ENCODE results near the gene PDE8A.

PDE8A gene, protein sequence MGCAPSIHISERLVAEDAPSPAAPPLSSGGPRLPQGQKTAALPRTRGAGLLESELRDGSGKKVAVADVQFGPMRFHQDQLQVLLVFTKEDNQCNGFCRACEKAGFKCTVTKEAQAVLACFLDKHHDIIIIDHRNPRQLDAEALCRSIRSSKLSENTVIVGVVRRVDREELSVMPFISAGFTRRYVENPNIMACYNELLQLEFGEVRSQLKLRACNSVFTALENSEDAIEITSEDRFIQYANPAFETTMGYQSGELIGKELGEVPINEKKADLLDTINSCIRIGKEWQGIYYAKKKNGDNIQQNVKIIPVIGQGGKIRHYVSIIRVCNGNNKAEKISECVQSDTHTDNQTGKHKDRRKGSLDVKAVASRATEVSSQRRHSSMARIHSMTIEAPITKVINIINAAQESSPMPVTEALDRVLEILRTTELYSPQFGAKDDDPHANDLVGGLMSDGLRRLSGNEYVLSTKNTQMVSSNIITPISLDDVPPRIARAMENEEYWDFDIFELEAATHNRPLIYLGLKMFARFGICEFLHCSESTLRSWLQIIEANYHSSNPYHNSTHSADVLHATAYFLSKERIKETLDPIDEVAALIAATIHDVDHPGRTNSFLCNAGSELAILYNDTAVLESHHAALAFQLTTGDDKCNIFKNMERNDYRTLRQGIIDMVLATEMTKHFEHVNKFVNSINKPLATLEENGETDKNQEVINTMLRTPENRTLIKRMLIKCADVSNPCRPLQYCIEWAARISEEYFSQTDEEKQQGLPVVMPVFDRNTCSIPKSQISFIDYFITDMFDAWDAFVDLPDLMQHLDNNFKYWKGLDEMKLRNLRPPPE

DNA sequence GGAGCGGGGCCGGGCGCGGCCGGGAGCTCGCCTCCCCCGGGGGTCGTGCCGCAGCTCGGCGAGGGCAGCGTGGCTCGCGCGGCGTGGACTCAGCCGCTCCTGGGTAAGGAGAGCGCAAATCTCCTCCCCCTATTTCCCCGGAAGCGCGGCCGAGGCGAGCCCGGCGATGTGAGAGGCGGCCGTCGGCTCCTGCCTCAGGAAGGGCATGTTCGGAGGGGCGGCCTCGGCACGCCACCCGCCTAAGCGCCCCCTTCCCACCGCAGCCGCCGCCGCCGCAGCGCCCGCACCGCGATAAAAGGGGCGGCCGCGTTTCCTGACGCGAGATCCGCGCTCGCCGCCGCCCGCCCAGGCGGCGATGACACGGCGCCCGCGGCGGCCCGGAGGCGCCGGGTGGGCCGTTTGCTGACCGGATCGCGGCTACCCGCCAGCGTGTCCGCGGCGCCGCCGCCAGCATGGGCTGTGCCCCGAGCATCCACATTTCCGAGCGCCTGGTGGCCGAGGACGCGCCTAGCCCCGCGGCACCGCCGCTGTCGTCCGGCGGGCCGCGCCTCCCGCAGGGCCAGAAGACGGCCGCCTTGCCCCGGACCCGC lies at the start of gene PDE8A:
Gene PDE8A, plus strand, starts transcription at position 146 of the 590 bp plus-strand sequence. Its CDS starts 307 bp downstream, at position 453.
- DNase-seq, result peak; percentile 44

GRCh38 chr15:84934942-84935729 lies 46.5 kb upstream of the PDE8A start:
- DNase-seq, result no peak

DNA sequence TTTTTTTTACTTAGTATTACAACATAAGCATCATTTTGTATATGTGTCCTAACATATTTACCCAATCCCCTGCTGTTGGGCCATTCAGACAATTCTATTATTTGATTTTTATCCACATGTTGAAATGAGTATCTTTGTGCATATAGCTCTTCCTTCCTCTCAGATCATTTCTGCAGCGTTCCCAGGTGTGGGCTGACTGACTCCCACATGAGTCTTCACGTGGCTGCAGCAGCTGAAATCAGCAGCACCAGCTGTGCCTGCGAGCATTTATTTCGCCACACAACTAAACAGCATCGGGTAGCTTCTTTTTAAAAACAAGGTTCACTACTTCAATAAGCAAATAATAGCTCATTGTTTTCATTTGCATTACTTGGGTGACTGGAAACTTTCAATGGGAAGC lies 44.5 kb upstream of the PDE8A start:
- DNase-seq, result no peak

DNA sequence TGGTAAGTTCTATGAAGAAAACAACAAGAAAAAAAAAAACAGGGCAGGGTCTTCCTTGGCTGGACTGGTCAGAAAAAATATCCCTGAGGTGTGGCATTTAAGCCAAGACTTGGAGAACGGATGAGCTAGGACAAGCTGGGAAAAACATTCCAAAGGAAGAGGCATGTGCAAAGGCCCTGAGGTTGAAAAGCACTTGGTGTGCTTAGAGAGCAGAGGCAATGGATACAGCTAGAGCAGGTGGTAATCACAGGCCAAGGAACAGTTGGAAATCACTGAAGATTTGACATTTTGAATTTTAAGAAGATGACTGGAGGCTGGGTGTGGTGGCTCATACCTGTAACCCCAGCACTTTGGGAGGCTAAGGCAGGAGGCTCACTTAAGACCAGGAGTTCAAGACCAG lies 42.9 kb upstream of the PDE8A start:
- DNase-seq, result no peak

DNA sequence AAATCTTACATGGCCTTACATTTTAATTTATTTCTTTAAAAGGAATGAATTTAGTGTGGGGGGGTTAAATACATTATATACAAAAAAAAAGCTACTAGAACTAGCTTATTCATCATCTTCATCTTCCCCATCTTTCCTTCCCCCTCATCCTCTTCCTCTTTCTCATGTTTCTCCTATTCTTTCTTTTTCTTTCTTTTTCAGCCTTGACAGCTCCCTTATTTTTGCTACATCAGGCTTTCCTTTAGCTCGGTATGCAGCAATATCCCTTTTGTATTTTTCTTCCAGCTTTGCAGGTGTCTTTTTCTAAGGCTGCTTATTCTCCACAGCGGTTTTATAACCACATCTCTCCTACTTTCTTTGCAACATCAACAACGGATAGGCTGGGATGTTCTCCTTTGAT lies 41.3 kb upstream of the PDE8A start:
- no peak for DNase-seq

DNA sequence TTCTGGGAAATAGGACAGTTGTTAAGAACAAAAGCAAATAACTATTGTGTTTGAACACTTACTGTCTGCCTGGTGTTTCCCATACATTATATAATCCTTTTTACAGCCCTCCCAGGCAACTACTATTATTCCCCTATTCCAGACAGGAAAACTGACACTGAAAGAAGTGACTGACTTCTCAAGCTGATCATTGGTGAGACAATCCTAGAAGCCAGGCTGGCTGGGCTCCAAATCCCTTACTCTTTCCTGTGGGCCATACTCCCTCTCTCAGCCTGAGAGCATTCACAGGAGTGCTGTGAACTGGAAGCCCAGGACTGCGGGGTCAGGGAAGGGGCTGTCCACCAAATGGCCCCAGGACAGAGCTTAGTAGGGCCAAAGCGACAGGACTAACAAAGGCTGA lies 39.2 kb upstream of the PDE8A start:
- no peak for DNase-seq

DNA sequence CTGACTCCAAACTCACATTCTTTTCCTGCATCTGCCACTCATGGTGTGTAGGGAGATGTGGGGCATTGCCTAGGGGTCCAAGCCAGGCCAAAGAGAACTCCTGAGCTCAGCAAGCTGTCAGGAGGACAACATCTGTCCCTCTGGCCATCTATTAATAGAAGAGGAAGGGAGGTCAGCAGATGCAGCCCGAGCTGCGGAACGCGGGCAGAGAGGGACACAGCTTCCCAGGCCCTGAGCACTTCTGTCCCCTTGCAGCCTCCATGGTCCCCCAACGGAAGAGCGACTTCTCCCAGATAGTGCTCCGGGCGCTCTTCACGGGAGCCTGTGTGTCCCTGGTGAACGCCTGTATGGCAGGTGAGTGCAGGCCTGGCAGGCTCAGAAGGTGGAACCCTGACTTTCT lies 37.3 kb upstream of the PDE8A start:
- DNase-seq, result no peak

DNA sequence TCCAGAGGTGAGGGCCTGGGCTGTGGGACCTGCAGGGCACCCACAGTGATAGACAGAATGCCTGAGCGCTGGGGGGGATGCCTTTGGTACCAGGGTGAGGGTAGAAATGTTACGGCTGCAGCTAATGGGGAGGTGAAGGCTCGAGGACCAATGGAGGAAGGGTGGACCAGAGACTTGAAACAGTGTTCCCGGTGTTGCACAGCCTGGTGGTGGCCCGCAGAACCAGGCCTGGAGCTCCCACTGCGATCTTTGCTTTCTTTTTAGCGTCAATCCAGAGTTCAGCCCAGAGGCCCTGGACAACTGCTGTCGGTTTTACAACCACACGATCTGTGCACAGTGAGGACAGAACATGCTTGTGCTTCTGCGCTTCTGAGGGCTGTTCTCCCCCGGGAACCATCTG lies 36.8 kb upstream of the PDE8A start:
- DNase-seq, result no peak

DNA sequence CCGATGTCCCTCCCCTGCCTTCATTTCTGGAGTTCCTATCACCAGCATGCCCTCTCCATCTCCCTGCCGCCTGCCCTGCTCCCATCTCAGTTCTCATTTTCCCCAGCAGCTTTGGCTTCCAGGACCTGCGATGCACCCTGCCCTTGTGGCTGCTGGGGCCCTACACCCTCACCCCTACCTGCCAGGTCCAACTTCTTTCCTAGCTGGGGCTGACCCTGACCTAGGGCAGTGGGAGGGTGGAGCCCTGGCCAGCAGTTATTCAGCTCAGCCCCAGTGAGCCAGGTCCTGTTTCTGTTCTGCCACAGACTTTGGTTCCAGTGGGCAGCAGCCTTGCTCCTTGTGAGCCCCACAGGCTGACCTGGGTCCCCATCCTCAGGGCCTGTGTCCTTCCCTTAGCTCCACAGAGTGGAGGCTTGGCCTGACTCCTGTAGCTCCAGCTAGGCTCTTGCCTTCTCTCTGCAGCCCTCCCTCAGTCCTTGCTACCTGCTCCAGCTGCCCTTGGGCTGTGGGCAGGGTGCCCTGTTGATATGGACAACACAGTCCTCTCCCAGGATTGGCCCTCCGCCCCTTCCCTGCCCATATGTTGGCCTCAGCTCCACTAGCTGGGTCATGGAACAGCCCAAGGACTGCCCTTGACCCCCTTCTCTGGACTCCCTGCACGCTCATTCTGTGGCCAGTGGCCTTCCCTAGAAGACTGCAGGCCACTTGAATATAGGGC lies 34.7 kb upstream of the PDE8A start:
- no peak for DNase-seq

GRCh38 chr15:84947947-84948830 lies 33.5 kb upstream of the PDE8A start:
- no peak for DNase-seq

DNA sequence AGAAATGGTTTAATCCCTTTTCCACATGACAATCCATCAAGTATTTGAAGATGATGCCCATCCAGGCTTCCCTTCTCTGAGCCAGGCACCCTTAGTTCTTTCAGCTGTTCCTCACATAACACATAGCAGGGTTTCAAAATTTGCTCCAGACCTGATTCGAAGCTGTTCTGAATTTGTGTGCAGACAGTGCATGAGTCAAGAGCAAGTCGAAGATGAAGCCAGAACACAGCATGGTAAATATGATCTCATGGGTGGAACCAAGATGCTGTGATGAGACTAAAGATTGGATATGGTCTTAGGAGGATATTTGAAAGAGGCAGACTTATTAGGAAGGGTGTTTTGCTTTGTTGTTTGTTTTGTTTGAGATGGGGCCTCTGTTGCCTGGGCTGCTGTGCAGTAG lies 32.6 kb upstream of the PDE8A start:
- DNase-seq, result no peak

- DNase-seq, result no peak
These were observed 31.6 kb upstream of the PDE8A start for GRCh38 chr15:84949845-84950569.

DNA sequence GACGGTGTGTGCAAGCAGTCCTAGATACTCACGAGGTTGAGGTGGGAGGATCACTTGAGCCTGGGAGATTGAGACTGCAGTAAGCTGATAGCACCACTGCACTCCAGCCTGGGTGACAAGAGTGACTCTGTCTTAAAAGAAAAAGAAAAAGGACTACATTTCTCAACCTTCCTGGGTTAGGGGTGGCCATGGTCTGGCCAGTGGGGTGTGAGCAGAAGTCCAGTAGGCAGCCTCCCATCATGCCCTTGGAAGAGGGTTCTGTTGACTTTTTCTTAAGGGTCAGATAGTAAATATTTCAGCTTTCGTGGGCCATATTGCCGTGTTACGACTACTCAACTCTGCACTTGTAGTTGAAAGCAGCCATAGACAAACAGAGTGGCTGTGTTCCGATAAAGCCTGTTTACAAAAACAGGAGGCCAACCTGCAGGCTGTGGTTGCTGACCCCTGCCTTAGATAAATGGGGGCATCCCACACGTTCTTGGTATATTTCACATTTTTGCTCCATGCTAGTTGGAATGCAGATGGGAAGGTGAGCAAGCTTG lies 31.0 kb upstream of the PDE8A start:
- no peak for DNase-seq

- no peak for DNase-seq
These were observed 29.9 kb upstream of the PDE8A start for GRCh38 chr15:84951736-84952135.

DNA sequence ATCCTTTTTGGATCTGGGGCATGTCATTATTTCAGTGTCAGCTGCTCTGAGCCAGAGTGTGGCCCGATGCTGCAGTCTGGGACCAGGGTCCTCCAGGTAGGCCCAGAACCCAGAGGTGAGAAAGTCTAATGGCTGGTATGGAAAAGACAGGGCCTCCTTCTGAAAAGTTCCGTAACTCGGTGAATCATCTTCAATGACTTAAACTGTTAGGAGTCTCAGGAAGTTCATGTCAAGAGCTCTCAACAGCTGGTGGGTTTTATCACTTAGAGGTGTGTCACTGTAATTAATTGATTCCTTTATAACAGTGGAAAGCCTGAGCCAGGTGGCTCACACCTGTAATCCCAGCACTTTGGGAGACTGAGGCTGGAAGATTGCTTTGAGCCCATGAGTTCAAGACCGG lies 28.5 kb upstream of the PDE8A start:
- no peak for DNase-seq

GRCh38 chr15:84953726-84954125 lies 27.9 kb upstream of the PDE8A start:
- DNase-seq, result no peak

GRCh38 chr15:84955089-84955848 lies 26.4 kb upstream of the PDE8A start:
- DNase-seq, result peak; percentile 6

GRCh38 chr15:84956199-84956598 lies 25.5 kb upstream of the PDE8A start:
- no peak for DNase-seq

DNA sequence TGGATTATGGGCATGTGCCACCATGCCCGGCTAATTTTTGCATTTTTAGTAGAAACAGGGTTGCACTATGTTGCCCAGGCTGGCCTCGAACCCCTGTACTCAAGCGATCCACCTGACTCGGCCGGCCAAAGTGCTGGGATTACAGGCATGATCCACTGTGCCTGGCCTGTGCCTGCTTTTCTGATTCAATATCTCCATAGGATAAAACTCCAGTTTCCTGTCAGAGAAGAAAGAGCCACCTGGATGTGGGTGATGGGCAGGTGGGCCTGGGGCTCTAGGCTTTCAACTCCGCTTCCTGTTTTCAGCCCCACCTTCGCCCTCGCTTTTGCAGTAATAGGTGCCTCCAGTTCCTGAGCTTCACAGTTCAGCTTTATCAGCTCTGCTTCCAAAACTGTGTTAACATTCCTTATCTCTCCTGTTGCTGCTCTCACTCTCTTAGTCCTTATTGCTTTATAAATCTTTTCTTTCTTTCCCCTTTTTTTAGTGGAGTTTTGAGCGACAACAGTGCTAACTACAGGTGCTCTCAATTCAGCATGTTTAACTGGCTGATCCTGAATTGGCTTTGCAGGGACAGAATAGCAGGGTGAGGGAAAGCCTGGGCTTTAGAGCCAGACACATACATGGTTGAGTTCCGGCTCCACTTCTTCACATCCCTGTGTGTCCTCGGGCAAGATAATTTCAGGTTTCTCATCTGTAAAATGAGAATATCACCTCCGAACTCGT lies 21.1 kb upstream of the PDE8A start:
- DNase-seq, result no peak
